Measurements from ENCODE around the gene ZSWIM5.
"Not testable (repeated sequence)": the region's sequence is repeated elsewhere in the genome, so short reads cannot be mapped to it uniquely, and the experiment has no call there.

DNA sequence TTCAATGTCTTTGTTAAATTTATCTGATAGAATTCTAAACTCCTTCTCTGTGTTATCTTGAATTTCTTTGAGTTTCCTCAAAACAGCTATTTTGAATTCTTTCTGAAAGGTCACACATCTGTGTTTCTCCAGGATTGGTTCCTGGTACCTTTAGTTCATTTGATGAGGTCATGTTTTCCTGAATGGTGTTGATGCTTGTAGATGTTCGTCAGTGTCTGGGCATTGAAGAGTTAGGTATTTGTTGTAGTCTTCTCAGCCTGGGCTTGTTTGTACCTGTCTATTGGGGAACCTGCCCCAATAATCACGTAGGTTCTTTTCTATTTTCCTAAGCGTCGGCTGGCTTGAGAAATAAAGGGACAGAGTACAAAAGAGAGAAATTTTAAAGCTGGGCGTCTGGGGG is 129.4 kb downstream of the ZSWIM5 start:
- TF ChIP-seq, protein P1, sequence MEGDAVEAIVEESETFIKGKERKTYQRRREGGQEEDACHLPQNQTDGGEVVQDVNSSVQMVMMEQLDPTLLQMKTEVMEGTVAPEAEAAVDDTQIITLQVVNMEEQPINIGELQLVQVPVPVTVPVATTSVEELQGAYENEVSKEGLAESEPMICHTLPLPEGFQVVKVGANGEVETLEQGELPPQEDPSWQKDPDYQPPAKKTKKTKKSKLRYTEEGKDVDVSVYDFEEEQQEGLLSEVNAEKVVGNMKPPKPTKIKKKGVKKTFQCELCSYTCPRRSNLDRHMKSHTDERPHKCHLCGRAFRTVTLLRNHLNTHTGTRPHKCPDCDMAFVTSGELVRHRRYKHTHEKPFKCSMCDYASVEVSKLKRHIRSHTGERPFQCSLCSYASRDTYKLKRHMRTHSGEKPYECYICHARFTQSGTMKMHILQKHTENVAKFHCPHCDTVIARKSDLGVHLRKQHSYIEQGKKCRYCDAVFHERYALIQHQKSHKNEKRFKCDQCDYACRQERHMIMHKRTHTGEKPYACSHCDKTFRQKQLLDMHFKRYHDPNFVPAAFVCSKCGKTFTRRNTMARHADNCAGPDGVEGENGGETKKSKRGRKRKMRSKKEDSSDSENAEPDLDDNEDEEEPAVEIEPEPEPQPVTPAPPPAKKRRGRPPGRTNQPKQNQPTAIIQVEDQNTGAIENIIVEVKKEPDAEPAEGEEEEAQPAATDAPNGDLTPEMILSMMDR (IDR thresholded peaks at IDR 0.05), result not testable (repeated sequence)
- TF ChIP-seq POLR2A (IDR thresholded peaks at IDR 0.05), result not testable (repeated sequence)

Measured in upper lobe of left lung (tissue), 4 donors.